Vagina (tissue), 2 donors: Measurements from ENCODE around the gene TPP2.

Experiments
- POLR2A ChIP-seq, 2 donors: fragments of 450-650 bp; IDR thresholded peaks; one replicate each; pipeline ENCODE4 v1.6.1; 2017; ENCODE audit warnings: antibody characterized with exemption in 2 of 2, mild to moderate bottlenecking in 2 of 2, moderate library complexity in 2 of 2
- POLR2AphosphoS5 ChIP-seq, 2 donors: sonication (generic); formaldehyde crosslinking; IDR thresholded peaks; one replicate each; pipeline ENCODE4 v1.9.0; 2017; ENCODE audit warnings: antibody characterized with exemption in 2 of 2, mild to moderate bottlenecking in 2 of 2, low read depth in 1 of 2; ENCODE audit not compliant: insufficient read depth in 1 of 2
- TF ChIP-seq, protein P1 (sequence below), 3 experiments: fragments of 450-650 bp in 2 of 3; fragments of 200-600 bp in 1 of 3; sonication (generic) in 1 of 3; IDR thresholded peaks; one replicate each; pipeline ENCODE4 v1.5.1; 2017 to 2019; ENCODE audit warnings: antibody characterized with exemption in 3 of 3, mild to moderate bottlenecking in 2 of 3, moderate library complexity in 2 of 3

GRCh38 chr13:102688306-102688973 lies 91.7 kb downstream of the TPP2 start:
- TF ChIP-seq, protein P1, sequence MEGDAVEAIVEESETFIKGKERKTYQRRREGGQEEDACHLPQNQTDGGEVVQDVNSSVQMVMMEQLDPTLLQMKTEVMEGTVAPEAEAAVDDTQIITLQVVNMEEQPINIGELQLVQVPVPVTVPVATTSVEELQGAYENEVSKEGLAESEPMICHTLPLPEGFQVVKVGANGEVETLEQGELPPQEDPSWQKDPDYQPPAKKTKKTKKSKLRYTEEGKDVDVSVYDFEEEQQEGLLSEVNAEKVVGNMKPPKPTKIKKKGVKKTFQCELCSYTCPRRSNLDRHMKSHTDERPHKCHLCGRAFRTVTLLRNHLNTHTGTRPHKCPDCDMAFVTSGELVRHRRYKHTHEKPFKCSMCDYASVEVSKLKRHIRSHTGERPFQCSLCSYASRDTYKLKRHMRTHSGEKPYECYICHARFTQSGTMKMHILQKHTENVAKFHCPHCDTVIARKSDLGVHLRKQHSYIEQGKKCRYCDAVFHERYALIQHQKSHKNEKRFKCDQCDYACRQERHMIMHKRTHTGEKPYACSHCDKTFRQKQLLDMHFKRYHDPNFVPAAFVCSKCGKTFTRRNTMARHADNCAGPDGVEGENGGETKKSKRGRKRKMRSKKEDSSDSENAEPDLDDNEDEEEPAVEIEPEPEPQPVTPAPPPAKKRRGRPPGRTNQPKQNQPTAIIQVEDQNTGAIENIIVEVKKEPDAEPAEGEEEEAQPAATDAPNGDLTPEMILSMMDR (IDR thresholded peaks at IDR 0.05), result no peak
- TF ChIP-seq POLR2AphosphoS5 (IDR thresholded peaks at IDR 0.05; ENCODE audit: insufficient read depth in 1 of 2, low read depth in 1 of 2) (no peak), POLR2A (IDR thresholded peaks at IDR 0.05) (no peak)
